ENCODE results near the gene TEFM.
"Not testable (repeated sequence)": the region's sequence is repeated elsewhere in the genome, so short reads cannot be mapped to it uniquely, and the experiment has no call there.

- TF ChIP-seq, protein P1, sequence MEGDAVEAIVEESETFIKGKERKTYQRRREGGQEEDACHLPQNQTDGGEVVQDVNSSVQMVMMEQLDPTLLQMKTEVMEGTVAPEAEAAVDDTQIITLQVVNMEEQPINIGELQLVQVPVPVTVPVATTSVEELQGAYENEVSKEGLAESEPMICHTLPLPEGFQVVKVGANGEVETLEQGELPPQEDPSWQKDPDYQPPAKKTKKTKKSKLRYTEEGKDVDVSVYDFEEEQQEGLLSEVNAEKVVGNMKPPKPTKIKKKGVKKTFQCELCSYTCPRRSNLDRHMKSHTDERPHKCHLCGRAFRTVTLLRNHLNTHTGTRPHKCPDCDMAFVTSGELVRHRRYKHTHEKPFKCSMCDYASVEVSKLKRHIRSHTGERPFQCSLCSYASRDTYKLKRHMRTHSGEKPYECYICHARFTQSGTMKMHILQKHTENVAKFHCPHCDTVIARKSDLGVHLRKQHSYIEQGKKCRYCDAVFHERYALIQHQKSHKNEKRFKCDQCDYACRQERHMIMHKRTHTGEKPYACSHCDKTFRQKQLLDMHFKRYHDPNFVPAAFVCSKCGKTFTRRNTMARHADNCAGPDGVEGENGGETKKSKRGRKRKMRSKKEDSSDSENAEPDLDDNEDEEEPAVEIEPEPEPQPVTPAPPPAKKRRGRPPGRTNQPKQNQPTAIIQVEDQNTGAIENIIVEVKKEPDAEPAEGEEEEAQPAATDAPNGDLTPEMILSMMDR (IDR thresholded peaks at IDR 0.05): not testable (repeated sequence)
- not testable (repeated sequence) for TF ChIP-seq POLR2A (IDR thresholded peaks at IDR 0.05)
These were observed 23.8 kb upstream of the TEFM start for GRCh38 chr17:30929861-30930260.
